K562 (cell line): ENCODE results near the gene ATXN2L. TPM values are rescaled to one million over a fixed set of nuclear protein-coding genes. Genes with fewer than 3 reads are reported as not detected.
A peak's percentile ranks its signal among the peaks of the same experiment; 100 is the strongest.

ENCODE experiments used
- ATF1 ChIP-seq, 2 experiments: fragments of 450-650 bp in 1 of 2; IDR thresholded peaks; 2 replicates each; pipeline ENCODE4 v1.6.1; 2016; ENCODE audit warnings: missing compliant biosample characterization in 1 of 2, missing genetic modification characterization in 1 of 2
- CBX3 ChIP-seq, 2 experiments: IDR thresholded peaks; 1 replicate in 1 of 2; 2 replicates in 1 of 2; pipeline ENCODE4 v1.6.1; 2012; ENCODE audit warnings: inconsistent platforms in 2 of 2, low read length in 2 of 2, borderline replicate concordance in 1 of 2, control low read depth in 1 of 2
- CREB3L1 ChIP-seq: fragments of 450-650 bp; IDR thresholded peaks from 2 replicates; pipeline ENCODE4 v1.6.1; 2014; ENCODE audit warnings: low read depth, mild to moderate bottlenecking, moderate library complexity, borderline replicate concordance
- CXXC5 ChIP-seq: fragments of 250-450 bp; sonication (Bioruptor Pico); IDR thresholded peaks from 2 replicates; pipeline ENCODE4 v1.8.0; 2022; ENCODE audit warnings: inconsistent platforms, mild to moderate bottlenecking, moderate library complexity
- E2F3 ChIP-seq: fragments of 250-450 bp; sonication (Bioruptor Pico); IDR thresholded peaks from 2 replicates; pipeline ENCODE4 v1.4.0; 2020; ENCODE audit warnings: mild to moderate bottlenecking
- HDAC8 ChIP-seq: fragments of 450-650 bp; IDR thresholded peaks from 2 replicates; pipeline ENCODE4 v1.6.1; 2016; ENCODE audit warnings: mild to moderate bottlenecking, missing genetic modification characterization, moderate library complexity, missing compliant biosample characterization
- HMGXB4 ChIP-seq: sonication (generic); formaldehyde crosslinking; IDR thresholded peaks from 2 replicates; pipeline ENCODE4 v1.8.1; 2023; ENCODE audit warnings: mild to moderate bottlenecking, missing genetic modification reagents
- ILF3 ChIP-seq: fragments of 450-650 bp; IDR thresholded peaks from 2 replicates; pipeline ENCODE4 v1.6.1; 2018; ENCODE audit warnings: antibody characterized with exemption, mild to moderate bottlenecking, moderate library complexity, borderline replicate concordance
- IRF1 ChIP-seq: sonication (generic); formaldehyde crosslinking; IDR thresholded peaks from 2 replicates; pipeline ENCODE4 v1.8.0; 2022; ENCODE audit warnings: missing genetic modification reagents, mild to moderate bottlenecking, borderline replicate concordance
- KDM2B ChIP-seq: fragments of 250-450 bp; sonication (Bioruptor Pico); IDR thresholded peaks from 2 replicates; pipeline ENCODE4 v1.8.0; 2021; ENCODE audit warnings: mild to moderate bottlenecking, moderate library complexity
- MBD2 ChIP-seq: sonication (generic); IDR thresholded peaks from 2 replicates; pipeline ENCODE4 v1.6.1; 2016; ENCODE audit warnings: low read depth, borderline replicate concordance
- NR1H2 ChIP-seq: sonication (generic); formaldehyde crosslinking; IDR thresholded peaks from 2 replicates; pipeline ENCODE4 v1.4.0; 2020; ENCODE audit warnings: mild to moderate bottlenecking, missing genetic modification reagents
- RBM22 ChIP-seq: fragments of 200-400 bp; formaldehyde crosslinking; IDR thresholded peaks from 2 replicates; pipeline ENCODE4 v1.6.1; 2018; ENCODE audit warnings: low read length, low read depth; ENCODE audit not compliant: poor library complexity, severe bottlenecking
- TAF1 ChIP-seq: IDR thresholded peaks from 2 replicates; pipeline ENCODE4 v1.6.1; 2011; ENCODE audit warnings: mild to moderate bottlenecking, low read length, moderate library complexity; ENCODE audit not compliant: insufficient read depth, control insufficient read depth, severe bottlenecking; ENCODE audit errors: extremely low read depth
- TBP ChIP-seq: optimal IDR thresholded peaks from 2 replicates; pipeline ENCODE3; 2011; ENCODE audit warnings: low read depth, low read length, improper control_type of control experiment
- U2AF1 ChIP-seq: fragments of 200-400 bp; formaldehyde crosslinking; optimal IDR thresholded peaks from 2 replicates; pipeline ENCODE3; 2017; ENCODE audit warnings: mild to moderate bottlenecking, low read depth, low read length, moderate library complexity
- ZKSCAN3 ChIP-seq: fragments of 250-450 bp; sonication (Bioruptor Pico); IDR thresholded peaks from 2 replicates; pipeline ENCODE4 v1.4.0; 2020
- ZNF232 ChIP-seq: sonication (generic); formaldehyde crosslinking; IDR thresholded peaks from 2 replicates; pipeline ENCODE4 v1.8.0; 2022; ENCODE audit warnings: mild to moderate bottlenecking, missing genetic modification reagents
- ZNF311 ChIP-seq: fragments of 250-450 bp; sonication (Bioruptor Pico); IDR thresholded peaks from 2 replicates; pipeline ENCODE4 v1.4.0; 2020; ENCODE audit warnings: mild to moderate bottlenecking, moderate library complexity
- polyA plus RNA-seq, 8 experiments: library from polyadenylated mRNA; depleted of rRNA in 4 of 8; stranded (reverse) in 5 of 8; unstranded in 3 of 8; fragments of >200 nt; fragmentation: Nextera tagmentation in 2 of 8; fragmentation: Illumina TruSeq in 1 of 8; extraction: Ambion mirVana in 2 of 8; extraction: Trizol in 1 of 8; gene quantifications; 2 replicates each; pipeline versions ENCODE4 v1.2.1 to v1.2.3, GENCODE V29; 2011 to 2014; ENCODE audit warnings: inconsistent platforms in 1 of 8, missing spikeins in 1 of 8
- total RNA-seq, 7 experiments: library from RNA; depleted of rRNA in 6 of 7; stranded (reverse); fragments of >200 nt in 6 of 7; fragmentation: Illumina TruSeq in 2 of 7; extraction: Trizol in 2 of 7; gene quantifications; 2 replicates each; pipeline versions ENCODE4 v1.2.1 to v1.2.3, GENCODE V29; 2011 to 2021; ENCODE audit warnings: low replicate concordance in 1 of 7
- TF ChIP-seq, protein P1 (sequence below): sonication (generic); formaldehyde crosslinking; IDR thresholded peaks from 2 replicates; pipeline ENCODE4 v1.8.0; 2022; ENCODE audit warnings: mild to moderate bottlenecking, missing genetic modification reagents
- TF ChIP-seq, protein P2 (sequence below): fragments of 450-650 bp; formaldehyde crosslinking; IDR thresholded peaks from 2 replicates; pipeline ENCODE4 v1.4.0; 2022; ENCODE audit warnings: missing genetic modification characterization

The ATXN2L gene
- total and polyA plus RNA-seq, 9 of the 15 experiments (the other 6 are each of a cell fraction or from before 2014, with no cell fraction given): 3.8 to 280 (median 37.2) TPM

DNA sequence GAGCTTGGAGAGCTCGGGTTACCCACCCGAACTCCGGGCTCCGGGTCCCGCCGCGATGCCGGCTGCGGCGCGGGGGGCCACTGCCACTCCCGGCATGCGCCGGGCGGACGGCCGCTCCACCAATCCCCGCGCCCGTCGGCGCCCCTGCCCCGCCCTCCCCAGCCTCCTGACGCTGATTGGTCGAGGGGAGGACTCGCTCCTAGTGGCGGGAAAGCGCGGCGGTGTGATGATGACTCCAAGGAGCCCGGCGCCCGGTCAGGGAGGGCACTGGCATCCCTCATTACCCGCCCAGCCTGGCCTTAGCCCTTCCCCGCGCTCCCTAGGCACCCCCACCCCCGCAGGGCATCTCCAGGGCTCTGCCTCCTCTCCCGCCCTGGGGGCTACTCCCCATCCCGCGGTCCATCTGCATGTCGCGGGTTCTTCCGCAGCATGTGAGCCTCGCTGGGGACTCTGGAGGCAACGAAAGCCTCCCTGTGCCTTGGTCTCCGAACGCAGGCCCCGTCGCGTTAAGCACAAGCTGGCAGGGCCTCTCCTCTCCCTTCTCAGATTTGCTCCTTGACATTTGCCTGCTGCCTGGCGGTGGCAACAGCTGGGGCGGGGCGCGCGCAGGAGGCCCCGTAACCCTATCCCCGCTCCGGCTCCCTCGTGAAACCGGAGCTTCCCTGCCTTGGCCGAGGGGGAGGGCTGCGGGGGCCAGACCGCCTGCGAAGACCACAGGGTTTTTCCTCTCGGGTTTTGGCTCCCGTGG, 57.2 kb downstream of the ATXN2L start (continued):
- TF ChIP-seq IRF1 (0 out of 2 replicates have a peak, but pooled peaks have one; percentile 70), NR1H2 (CRISPR knock-in tag) (no peak), ZNF311 (CRISPR knock-in tag) (no peak), CREB3L1 (peak; percentile 63; the same call in 1 of the 2 replicates), MBD2 (peak; percentile 52; the same call in 1 of the 2 replicates), TAF1 (peak; percentile 35), KDM2B (CRISPR knock-in tag) (0 out of 2 replicates have a peak, but pooled peaks have one; percentile 14), ATF1 (CRISPR knock-in tag; IDR thresholded peaks at IDR 0.05) (no peak), ATF1 (tag; IDR thresholded peaks at IDR 0.05) (peak; percentile 53), CBX3 (IDR thresholded peaks at IDR 0.05; ENCODE audit: borderline replicate concordance in 1 of 2, low read length in 2 of 2) (peak in 1 of 2 experiments; percentile 37; a peak in 1 of 3 replicates), E2F3 (CRISPR knock-in tag) (peak; percentile 88), RBM22 (no peak), U2AF1 (no peak), HMGXB4 (peak; percentile 75), CXXC5 (peak; percentile 76), HDAC8 (no peak), ILF3 (0 out of 2 replicates have a peak, but pooled peaks have one; percentile 31), ZKSCAN3 (no peak), ZNF232 (peak; percentile 70; the same call in 1 of the 2 replicates), TBP (peak; percentile 22)
- TF ChIP-seq, protein P1, sequence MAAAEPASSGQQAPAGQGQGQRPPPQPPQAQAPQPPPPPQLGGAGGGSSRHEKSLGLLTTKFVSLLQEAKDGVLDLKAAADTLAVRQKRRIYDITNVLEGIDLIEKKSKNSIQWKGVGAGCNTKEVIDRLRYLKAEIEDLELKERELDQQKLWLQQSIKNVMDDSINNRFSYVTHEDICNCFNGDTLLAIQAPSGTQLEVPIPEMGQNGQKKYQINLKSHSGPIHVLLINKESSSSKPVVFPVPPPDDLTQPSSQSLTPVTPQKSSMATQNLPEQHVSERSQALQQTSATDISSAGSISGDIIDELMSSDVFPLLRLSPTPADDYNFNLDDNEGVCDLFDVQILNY (CRISPR knock-in tag): peak; percentile 89; the same call in 1 of the 2 replicates
- TF ChIP-seq, protein P2, sequence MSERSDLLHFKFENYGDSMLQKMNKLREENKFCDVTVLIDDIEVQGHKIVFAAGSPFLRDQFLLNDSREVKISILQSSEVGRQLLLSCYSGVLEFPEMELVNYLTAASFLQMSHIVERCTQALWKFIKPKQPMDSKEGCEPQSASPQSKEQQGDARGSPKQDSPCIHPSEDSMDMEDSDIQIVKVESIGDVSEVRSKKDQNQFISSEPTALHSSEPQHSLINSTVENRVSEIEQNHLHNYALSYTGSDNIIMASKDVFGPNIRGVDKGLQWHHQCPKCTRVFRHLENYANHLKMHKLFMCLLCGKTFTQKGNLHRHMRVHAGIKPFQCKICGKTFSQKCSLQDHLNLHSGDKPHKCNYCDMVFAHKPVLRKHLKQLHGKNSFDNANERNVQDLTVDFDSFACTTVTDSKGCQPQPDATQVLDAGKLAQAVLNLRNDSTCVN (CRISPR knock-in tag): no peak
